Activated T-helper 1 cell treated with Interleukin-2 at 50 U/mL for 16 hours (primary cell): ENCODE results near the gene THG1L.
"Not testable (repeated sequence)": the region's sequence is repeated elsewhere in the genome, so short reads cannot be mapped to it uniquely, and the experiment has no call there.

Source experiments
- DNase-seq: peaks from one replicate; pipeline ENCODE4 v3.0.0-alpha.2; 2020; ENCODE audit warnings: low read depth

The THG1L gene

GRCh38 chr5:157731272-157732129 lies at the start of gene THG1L:
TSS of gene THG1L (plus strand) at chr5:157731420. CDS start at chr5:157731441, 21 bp downstream.
- peak; percentile 96 for DNase-seq

- no peak for DNase-seq
Observed at GRCh38 chr5:157682257-157682656, 49.0 kb upstream of the THG1L start.

GRCh38 chr5:157686276-157687197 lies 44.7 kb upstream of the THG1L start:
- not testable (repeated sequence) for DNase-seq

GRCh38 chr5:157687198-157687554 lies 44.0 kb upstream of the THG1L start:
- DNase-seq = no peak

- DNase-seq = peak; percentile 17
Observed at GRCh38 chr5:157689942-157690689, 41.1 kb upstream of the THG1L start.

- DNase-seq = no peak
Observed at GRCh38 chr5:157690690-157691433, 40.4 kb upstream of the THG1L start.

- DNase-seq = not testable (repeated sequence)
Observed at GRCh38 chr5:157693816-157694215, 37.4 kb upstream of the THG1L start.

DNA sequence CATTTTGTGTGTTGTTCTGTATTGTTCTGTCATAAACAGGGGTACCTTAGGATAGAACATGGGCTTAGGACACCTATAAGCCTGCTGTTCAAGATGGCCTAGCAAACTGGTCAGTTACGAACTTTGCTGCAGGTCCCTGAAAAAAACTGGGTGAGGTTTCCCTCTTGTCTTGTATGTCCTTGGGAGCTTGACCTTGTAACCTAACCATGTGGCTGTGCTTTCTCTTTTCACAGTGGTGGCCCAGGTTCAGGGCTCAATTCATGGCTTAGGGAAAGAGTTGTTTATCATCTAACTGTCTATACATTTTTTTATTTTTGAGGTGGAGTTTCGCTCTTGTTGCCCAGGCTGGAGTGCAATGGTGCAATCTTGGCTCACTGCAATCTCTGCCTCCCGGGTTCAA lies 35.1 kb upstream of the THG1L start:
- DNase-seq = not testable (repeated sequence)

GRCh38 chr5:157698674-157699073 lies 32.5 kb upstream of the THG1L start:
- not testable (repeated sequence) for DNase-seq

GRCh38 chr5:157703736-157704135 lies 27.5 kb upstream of the THG1L start:
- DNase-seq = no peak

DNA sequence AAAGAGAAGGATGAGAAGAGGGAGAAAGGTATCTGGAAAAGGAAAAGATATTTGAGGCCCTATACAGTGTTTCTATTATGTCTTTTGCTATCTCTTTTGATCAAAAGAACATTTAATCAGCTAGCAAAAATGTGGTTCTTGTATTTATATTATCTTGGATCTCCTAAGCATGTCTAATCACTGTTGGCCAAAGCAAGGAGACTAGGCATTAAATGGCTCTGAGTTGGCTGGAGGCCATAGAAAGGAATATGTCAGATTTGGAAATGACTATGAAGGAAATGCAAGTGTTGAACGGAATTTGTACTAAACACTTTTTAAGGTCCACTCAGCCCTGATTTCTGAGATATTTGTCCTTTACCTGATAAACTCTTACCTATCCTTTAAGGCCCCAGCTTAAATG lies 22.4 kb upstream of the THG1L start:
- no peak for DNase-seq

DNA sequence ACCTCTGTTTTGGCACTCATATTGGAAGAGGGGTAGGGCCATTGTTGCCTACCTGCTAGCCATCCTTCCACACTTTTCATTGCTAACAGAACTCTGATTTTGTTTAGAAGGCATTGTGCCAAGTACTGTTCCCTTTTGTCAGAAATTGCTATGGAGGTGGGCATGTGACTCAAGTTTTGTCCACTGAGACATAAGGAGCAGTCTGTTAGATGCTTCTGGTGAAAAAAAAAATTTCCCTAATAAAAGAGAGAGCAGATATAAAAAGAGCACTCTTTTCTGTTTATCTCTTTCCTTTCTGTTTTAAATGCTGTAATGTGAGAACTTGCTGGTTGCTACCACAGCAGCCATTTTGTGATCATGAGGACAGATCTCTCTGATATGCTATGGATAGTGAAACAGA lies 21.9 kb upstream of the THG1L start:
- DNase-seq = no peak

- no peak for DNase-seq
Observed at GRCh38 chr5:157710431-157710830, 20.8 kb upstream of the THG1L start.

GRCh38 chr5:157710882-157711281 lies 20.3 kb upstream of the THG1L start:
- DNase-seq = no peak

GRCh38 chr5:157713830-157714595 lies 17.2 kb upstream of the THG1L start:
- DNase-seq = no peak

GRCh38 chr5:157714596-157714864 lies 16.7 kb upstream of the THG1L start:
- DNase-seq = no peak

DNA sequence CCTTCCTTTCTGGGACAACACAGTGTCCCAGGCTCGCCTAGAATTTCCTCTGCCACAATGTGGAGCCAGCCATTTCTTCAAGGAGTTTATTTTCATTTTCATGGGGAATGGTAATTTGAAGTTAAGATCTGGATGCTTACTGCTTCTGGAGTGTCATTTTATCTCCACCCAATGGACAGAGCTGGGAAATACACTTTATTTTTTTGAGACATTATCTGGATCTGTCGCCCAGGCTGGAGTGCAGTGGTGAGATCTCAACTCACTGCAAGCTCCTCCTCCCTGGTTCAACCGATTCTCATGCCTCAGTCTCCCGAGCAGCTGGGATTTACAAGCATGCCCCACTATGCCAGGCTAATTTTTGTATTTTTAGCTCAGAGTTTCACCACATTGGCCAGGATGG lies 12.7 kb upstream of the THG1L start:
- DNase-seq = no peak

DNA sequence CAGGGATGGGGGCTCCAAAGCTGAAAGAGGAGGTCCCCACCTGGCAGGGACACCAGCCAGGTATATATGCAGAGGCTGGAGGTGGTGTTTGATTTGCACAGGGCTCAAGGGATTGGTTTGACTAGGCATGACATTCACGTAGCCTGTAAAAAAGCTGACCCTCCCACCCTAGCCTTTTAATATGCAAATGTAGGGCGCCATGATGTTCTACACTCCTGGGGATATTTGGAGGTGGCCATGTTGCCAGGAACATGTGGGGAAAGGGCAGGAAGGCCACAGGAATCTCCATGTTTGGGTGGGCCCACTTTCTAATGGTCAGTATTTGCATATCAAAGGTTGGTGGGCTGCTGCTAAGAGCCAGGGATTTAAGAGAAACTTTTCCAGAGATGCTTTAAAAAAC lies 12.0 kb upstream of the THG1L start:
- no peak for DNase-seq

GRCh38 chr5:157721159-157721558 lies 10.1 kb upstream of the THG1L start:
- DNase-seq = no peak

DNA sequence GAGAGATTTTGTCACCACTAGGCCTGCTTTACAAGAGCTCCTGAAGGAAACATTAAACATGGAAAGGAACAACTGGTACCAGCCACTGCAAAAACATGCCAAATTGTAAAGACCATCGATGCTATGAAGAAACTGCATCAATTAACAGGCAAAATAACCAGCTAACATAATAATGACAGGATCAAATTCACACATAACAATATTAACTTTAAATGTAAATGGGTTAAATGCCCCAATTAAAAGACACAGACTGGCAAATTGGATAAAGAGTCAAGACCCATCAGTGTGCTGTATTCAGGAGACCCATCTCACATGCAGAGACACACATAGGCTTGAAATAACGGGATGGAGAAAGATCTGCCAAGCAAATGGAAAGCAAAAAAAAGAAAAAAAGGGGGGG lies 8.3 kb upstream of the THG1L start:
- DNase-seq = not testable (repeated sequence)

GRCh38 chr5:157726607-157727006 lies 4.6 kb upstream of the THG1L start:
- DNase-seq = not testable (repeated sequence)
